Measurements from ENCODE around the gene AVEN.
A peak's percentile ranks its signal among the peaks of the same experiment; 100 is the strongest.

Gene AVEN

DNA sequence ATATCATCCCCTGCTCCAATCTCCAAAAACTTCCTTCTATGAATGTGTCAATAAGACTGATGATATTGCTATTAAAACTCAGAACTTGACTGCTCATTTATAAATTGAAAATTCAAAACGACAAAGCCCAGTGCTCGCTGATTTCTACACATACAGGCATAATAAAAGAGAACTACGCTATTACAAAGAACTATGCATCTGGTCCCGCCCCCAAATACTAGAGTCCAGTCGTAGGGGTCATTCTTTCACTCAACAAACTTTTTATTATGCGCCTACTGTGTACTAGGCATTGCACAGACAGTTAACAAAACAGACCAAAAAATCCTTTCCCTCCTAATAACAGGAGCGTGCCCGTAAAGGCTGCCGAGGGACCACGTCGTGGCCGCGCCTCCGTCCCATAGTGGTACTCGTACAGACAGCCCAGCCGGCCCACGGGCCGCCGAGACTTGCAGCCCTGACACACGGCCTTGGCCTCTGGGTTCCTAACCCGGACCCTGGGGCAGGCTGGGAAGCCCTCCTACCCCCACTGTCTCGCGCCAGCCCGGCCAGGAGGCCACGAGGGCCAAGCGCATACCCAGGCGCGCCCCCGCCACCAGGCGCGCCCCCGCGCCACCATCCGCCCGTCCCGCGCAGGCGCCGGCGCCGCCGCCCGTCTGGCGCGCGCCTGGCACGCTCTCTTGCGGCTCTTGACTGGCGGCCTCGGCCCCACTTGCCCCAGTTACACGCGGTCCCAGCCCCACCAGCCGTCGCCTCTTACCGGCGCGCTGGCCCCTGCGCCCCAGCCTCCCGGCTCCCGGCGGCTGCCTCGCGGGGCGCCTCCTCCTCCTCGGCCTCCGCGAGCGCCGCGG, 757 bp downstream of the AVEN start:
- Histone ChIP-seq H3K36me3 (replicated peaks) (no peaks in the 10 kb centered on the region), H3K27ac (peak overlapping the region; percentile 90), H3K4me3 (ENCODE audit: low read depth, low read length) (peak overlapping the region; percentile 88), H3K27me3 (replicated peaks) (no peaks in the 10 kb centered on the region)
- TF ChIP-seq, protein P1, sequence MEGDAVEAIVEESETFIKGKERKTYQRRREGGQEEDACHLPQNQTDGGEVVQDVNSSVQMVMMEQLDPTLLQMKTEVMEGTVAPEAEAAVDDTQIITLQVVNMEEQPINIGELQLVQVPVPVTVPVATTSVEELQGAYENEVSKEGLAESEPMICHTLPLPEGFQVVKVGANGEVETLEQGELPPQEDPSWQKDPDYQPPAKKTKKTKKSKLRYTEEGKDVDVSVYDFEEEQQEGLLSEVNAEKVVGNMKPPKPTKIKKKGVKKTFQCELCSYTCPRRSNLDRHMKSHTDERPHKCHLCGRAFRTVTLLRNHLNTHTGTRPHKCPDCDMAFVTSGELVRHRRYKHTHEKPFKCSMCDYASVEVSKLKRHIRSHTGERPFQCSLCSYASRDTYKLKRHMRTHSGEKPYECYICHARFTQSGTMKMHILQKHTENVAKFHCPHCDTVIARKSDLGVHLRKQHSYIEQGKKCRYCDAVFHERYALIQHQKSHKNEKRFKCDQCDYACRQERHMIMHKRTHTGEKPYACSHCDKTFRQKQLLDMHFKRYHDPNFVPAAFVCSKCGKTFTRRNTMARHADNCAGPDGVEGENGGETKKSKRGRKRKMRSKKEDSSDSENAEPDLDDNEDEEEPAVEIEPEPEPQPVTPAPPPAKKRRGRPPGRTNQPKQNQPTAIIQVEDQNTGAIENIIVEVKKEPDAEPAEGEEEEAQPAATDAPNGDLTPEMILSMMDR (IDR thresholded peaks at IDR 0.05; ENCODE audit: low read depth, low read length, missing control alignments): no peak
- peak; percentile 57 for DNase-seq
- in situ Hi-C loops (cut with HindIII; ENCODE audit: low pct_ligation_motif_present, low sequenced_read_pairs): no loop called here

DNA sequence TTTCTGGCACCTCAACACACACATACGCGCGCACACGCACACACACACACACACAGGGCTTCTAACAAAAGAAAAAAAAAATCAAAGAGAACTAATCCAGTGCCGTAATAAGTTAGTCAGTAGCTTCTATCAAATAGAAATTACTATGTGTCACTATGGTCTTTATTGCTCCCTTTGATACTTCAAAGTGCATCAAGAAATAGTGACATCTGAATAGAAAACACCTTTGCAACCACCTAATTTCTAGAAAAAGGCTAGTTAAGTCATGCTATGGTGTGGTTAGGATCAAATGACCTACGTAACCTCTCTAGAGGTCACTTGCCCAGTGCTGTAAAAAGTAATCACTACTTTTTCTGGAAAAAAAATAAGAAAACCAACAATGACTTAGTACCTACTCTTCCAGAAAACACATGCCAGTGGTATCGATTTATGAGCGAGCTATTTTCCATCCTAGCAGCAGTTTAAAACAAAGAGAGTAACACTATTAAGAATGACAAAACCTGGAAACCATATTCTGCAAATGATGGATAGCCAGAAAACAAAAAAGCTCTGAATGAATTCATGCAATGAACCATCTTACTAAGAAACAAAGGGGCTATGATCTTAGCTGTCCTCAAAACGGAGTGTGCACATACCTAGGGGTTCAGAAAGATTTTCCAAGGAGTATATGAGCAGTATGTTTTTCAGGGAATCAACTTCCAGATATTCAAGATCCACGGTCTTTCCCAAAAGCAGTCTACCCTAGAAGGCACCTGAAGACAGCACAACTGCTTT, 6.8 kb downstream of the AVEN start:
- Histone ChIP-seq H3K27me3 (replicated peaks) (no peaks in the 10 kb centered on the region), H3K27ac (no peak overlapping the region), H3K36me3 (replicated peaks) (no peaks in the 10 kb centered on the region), H3K4me3 (ENCODE audit: low read depth, low read length) (no peak overlapping the region)
- TF ChIP-seq, protein P1 (IDR thresholded peaks at IDR 0.05; ENCODE audit: low read depth, low read length, missing control alignments): no peak
- in situ Hi-C loops (cut with HindIII; ENCODE audit: low pct_ligation_motif_present, low sequenced_read_pairs): no loop called here
- no peak for DNase-seq

DNA sequence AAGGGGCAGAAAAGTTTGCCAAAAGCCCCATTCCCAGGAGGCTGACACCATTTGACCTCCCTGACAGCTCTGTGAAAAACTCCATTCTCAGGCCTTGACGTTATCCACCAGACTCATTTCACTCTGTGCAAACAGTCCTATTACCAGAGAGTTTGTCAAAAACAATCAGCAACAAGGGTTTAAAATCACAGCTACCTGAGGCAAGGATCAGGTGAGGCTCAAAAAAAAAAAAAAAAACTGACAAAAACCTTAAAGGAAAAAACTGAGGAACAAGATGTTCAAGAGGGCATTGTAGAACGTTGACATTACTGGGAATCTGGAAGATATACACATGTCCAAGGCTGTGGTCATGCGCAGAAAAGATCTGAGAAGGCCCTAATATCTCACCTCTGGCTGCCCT, 11.4 kb downstream of the AVEN start:
- H3K27me3 ChIP-seq (replicated peaks): no peaks in the 10 kb centered on the region
- no peaks in the 10 kb centered on the region for H3K36me3 ChIP-seq (replicated peaks)
- no peak for DNase-seq
- in situ Hi-C loops (cut with HindIII; ENCODE audit: low pct_ligation_motif_present, low sequenced_read_pairs): no loop called here
- no peak overlapping the region for H3K4me3 ChIP-seq (ENCODE audit: low read depth, low read length)
- H3K27ac ChIP-seq: no peak overlapping the region
- TF ChIP-seq, protein P1 (IDR thresholded peaks at IDR 0.05; ENCODE audit: low read depth, low read length, missing control alignments): no peak

GRCh38 chr15:34025252-34025651, 13.8 kb downstream of the AVEN start:
- TF ChIP-seq, protein P1 (IDR thresholded peaks at IDR 0.05; ENCODE audit: low read depth, low read length, missing control alignments): no peak
- Histone ChIP-seq H3K4me3 (ENCODE audit: low read depth, low read length) (no peak overlapping the region), H3K27me3 (replicated peaks) (no peaks in the 10 kb centered on the region), H3K27ac (no peak overlapping the region), H3K36me3 (replicated peaks) (no peaks in the 10 kb centered on the region)
- in situ Hi-C loops (cut with HindIII; ENCODE audit: low pct_ligation_motif_present, low sequenced_read_pairs): no loop called here
- DNase-seq: no peak

DNA sequence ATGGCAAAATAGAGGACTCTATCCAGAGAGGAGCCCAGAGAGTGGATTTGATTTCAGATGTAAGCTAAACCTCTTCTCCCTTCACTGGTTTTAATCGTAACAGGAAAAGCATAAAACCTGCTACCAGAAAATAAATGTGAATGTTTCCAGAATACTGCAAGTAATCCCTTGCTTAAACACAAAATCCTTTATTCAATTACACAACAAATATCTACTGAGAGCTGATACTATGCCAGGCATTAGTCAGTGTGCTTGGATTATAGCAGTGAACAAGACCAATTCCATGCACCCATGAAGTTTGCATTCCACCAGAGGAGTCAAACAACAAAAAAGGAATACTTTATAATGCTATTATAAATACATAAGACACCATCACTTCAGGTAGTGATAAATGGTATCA, 15.1 kb downstream of the AVEN start:
- H3K36me3 ChIP-seq (replicated peaks): no peaks in the 10 kb centered on the region
- H3K27ac ChIP-seq: no peak overlapping the region
- in situ Hi-C loops (cut with HindIII; ENCODE audit: low pct_ligation_motif_present, low sequenced_read_pairs): no loop called here
- no peaks in the 10 kb centered on the region for H3K27me3 ChIP-seq (replicated peaks)
- no peak for DNase-seq
- no peak overlapping the region for H3K4me3 ChIP-seq (ENCODE audit: low read depth, low read length)
- TF ChIP-seq, protein P1 (IDR thresholded peaks at IDR 0.05; ENCODE audit: low read depth, low read length, missing control alignments): no peak
